Brain microvascular endothelial cell (primary cell): ENCODE data around the gene CATSPERE.

Source experiments
- DNase-seq: peaks from one replicate; pipeline ENCODE4 v3.0.0-alpha.2; 2020
- H3K27ac ChIP-seq: fragments of 250-450 bp; sonication (Bioruptor Pico); 2 replicates; pipeline ENCODE4 v1.5.1; 2020; ENCODE audit warnings: mild to moderate bottlenecking, moderate library complexity
- H3K27me3 ChIP-seq: fragments of 250-450 bp; sonication (Bioruptor Pico); replicated peaks from 2 replicates; pipeline ENCODE4 v1.5.1; 2020; ENCODE audit warnings: mild to moderate bottlenecking
- H3K36me3 ChIP-seq: fragments of 250-450 bp; sonication (Bioruptor Pico); replicated peaks from 2 replicates; pipeline ENCODE4 v1.5.1; 2020; ENCODE audit warnings: mild to moderate bottlenecking
- H3K4me3 ChIP-seq: 2 replicates; pipeline ENCODE4 v1.5.1; 2011; ENCODE audit warnings: low read depth, mild to moderate bottlenecking, control low read depth, low read length, moderate library complexity
- CTCF ChIP-seq: IDR thresholded peaks from 2 replicates; pipeline ENCODE4 v1.5.1; 2011; ENCODE audit warnings: low read depth, mild to moderate bottlenecking, moderate library complexity, low read length, control low read depth, inconsistent platforms; ENCODE audit errors: missing control alignments
- in situ Hi-C: cut with HindIII; loops from 2 replicates; pipeline ENCODE4 v1.10.0; 2017; ENCODE audit warnings: low sequenced_read_pairs, low pct_ligation_motif_present

Gene CATSPERE

DNA sequence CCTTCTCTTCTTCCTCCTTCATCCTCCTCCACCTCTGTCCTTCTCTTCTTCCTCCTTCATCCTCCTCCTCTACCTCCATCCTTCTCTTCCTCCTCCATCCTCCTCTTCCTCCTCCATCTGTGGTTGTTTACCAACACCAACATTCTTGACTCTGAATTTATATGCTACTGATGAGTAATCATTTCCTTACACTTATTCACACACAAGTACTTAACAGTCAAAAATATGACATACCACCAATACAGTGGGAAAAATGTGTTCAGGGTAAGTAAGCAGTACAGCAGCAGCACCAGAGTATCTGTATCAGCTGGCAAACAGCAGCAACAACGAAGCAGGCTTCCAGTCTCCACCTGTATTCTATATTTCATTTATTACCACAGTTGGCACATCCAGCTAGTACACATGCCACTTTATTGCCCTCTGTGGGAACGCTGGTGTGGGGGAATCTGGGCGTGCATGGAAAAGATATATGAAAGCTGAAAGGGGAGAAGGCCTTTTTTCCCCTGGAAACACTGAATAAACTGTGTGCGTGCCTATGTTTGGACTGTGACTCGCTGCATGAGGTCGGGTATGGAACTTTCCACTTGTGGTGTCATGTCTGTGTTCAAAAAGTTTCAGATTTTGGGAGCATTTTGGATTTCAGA is 25.4 kb upstream of the CATSPERE start:
- peak; percentile 49 for DNase-seq
- H3K27ac ChIP-seq: peak overlapping the region; percentile 93
- no peak overlapping the region for H3K4me3 ChIP-seq

GRCh38 chr1:244436336-244437085 is 24.6 kb upstream of the CATSPERE start:
- in situ Hi-C loops: no loop called here
- H3K27ac ChIP-seq: peak overlapping the region; percentile 93

More for the DNA sequence above, 25.4 kb upstream of the CATSPERE start:
- Histone ChIP-seq H3K36me3 (peaks cover 8% of the 10 kb centered on the region), H3K27me3 (no peaks in the 10 kb centered on the region)
- in situ Hi-C loops: no loop called here
- no peak for TF ChIP-seq CTCF

DNA sequence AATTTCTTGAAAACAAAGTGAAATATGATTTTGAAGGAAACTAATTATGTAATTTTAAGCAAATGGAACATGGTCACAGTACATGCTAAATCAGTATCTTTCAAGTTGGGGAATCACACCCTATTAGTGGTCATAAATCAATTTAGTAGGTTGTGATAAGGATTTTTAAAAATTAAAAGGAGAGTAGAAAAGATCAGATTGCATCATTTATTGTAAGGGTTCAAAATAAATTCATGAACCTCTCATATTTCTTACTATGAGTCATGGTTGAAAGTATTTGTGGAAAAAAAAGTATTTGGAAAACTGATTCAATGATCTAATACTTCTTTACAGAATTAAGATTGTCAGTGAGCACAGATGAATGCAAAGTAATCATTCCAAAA is 24.0 kb upstream of the CATSPERE start:
- Histone ChIP-seq H3K27me3 (no peaks in the 10 kb centered on the region), H3K4me3 (no peak overlapping the region), H3K27ac (peak overlapping the region; percentile 93), H3K36me3 (peaks cover 3% of the 10 kb centered on the region)
- no peak for DNase-seq
- in situ Hi-C loops: no loop called here
- no peak for TF ChIP-seq CTCF

More at GRCh38 chr1:244436336-244437085, 24.6 kb upstream of the CATSPERE start:
- no peak overlapping the region for H3K4me3 ChIP-seq
- peaks cover 7% of the 10 kb centered on the region for H3K36me3 ChIP-seq
- peak; percentile 50 for DNase-seq
- H3K27me3 ChIP-seq: no peaks in the 10 kb centered on the region
- no peak for TF ChIP-seq CTCF

DNA sequence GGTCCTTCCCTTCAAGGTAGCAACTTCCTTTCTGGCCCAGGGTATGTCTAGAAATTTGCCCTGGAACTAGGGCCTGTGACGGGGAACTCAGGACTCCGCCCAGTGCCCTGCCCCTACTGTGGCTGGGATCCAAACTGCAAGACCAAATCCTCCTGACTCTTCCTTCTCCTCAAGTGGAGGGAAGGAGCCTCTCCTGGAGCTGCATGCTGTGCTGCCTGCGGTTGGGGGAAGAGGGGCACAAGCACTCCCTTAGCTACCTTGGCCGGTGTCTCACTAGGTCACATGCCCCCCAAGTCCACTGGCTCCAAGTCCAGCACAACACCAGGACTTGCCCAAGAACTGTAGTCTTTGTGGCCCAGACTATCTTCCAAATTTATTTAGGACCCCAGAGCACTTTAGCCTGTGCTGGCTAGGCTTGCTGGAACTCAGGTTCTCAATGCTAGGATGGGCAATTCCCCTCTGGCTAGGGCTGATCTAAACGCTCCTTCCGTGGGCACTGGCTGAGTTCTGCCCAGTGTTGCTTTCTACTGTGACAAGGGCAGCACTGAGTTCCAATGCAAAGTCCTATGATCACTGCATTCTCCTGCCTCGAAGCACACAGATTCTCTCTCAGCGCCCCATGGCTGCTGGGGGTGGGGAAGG is 21.6 kb upstream of the CATSPERE start:
- no peak overlapping the region for H3K27ac ChIP-seq
- DNase-seq: no peak
- no peaks in the 10 kb centered on the region for H3K27me3 ChIP-seq
- no peak overlapping the region for H3K4me3 ChIP-seq
- no peaks in the 10 kb centered on the region for H3K36me3 ChIP-seq
- TF ChIP-seq CTCF: no peak
- in situ Hi-C loops: no loop called here

DNA sequence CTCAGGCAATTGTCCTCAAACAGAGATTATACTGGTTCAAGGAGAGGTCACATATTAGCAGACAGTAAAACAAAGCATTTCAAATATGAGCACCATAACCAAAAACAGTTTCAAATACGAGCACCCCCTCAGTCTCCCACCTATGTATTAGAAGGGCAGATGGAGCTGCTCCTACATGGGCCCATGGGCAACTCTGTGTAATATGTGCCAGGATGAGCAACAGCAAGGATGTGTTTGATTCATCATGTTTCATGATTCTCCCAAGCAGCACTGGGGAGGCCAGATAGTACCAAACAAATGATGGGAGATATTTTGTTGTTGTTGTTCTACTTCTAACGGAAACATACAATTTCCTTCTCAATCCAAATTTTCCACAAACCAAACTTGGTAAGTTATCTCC is 18.2 kb upstream of the CATSPERE start:
- Histone ChIP-seq H3K27me3 (no peaks in the 10 kb centered on the region), H3K4me3 (no peak overlapping the region), H3K27ac (no peak overlapping the region), H3K36me3 (no peaks in the 10 kb centered on the region)
- in situ Hi-C loops: no loop called here
- no peak for TF ChIP-seq CTCF
- no peak for DNase-seq
